Fibroblast of lung (primary cell): ENCODE data around the gene QSOX1. TPM values are rescaled to one million over a fixed set of nuclear protein-coding genes. Genes with fewer than 3 reads are reported as not detected.
A peak's percentile ranks its signal among the peaks of the same experiment; 100 is the strongest.

Source experiments
- DNase-seq, 2 donors: peaks; one replicate each; pipeline versions ENCODE4 v3.0.0 to v3.0.0-alpha.2; 2010; ENCODE audit warnings: low read depth in 2 of 2
- H2AFZ ChIP-seq: 2 replicates; pipeline ENCODE4 v1.5.1; 2012; ENCODE audit warnings: low read length, control low read depth, inconsistent platforms
- H3K27ac ChIP-seq: 2 replicates; pipeline ENCODE4 v1.5.1; 2011; ENCODE audit warnings: low read length, control low read depth; ENCODE audit not compliant: insufficient read depth
- H3K27me3 ChIP-seq: 2 replicates; pipeline ENCODE4 v1.5.1; 2011; ENCODE audit warnings: mild to moderate bottlenecking, low read length; ENCODE audit not compliant: control insufficient read depth, insufficient read depth
- H3K36me3 ChIP-seq: 2 replicates; pipeline ENCODE4 v1.5.1; 2011; ENCODE audit warnings: low read length; ENCODE audit not compliant: control insufficient read depth, insufficient read depth
- H3K4me1 ChIP-seq: 2 replicates; pipeline ENCODE4 v1.5.1; 2011; ENCODE audit warnings: low read length; ENCODE audit not compliant: control insufficient read depth, insufficient read depth; ENCODE audit errors: extremely low read depth
- H3K4me2 ChIP-seq: 2 replicates; pipeline ENCODE4 v1.5.1; 2011; ENCODE audit warnings: low read length, control low read depth; ENCODE audit not compliant: insufficient read depth; ENCODE audit errors: extremely low read depth
- H3K4me3 ChIP-seq, 4 experiments: fragments of 200-600 bp in 1 of 4; sonication (generic) in 1 of 4; replicated peaks in 1 of 4; 2 replicates each; pipeline ENCODE4 v1.5.1; 2011 to 2016; ENCODE audit warnings: low read length in 4 of 4, low read depth in 3 of 4, mild to moderate bottlenecking in 3 of 4, control low read depth in 2 of 4, inconsistent platforms in 1 of 4, mixed read lengths in 1 of 4; ENCODE audit not compliant: insufficient read depth in 1 of 4; ENCODE audit errors: control extremely low read depth in 1 of 4
- H3K79me2 ChIP-seq: 2 replicates; pipeline ENCODE4 v1.5.1; 2012; ENCODE audit warnings: mild to moderate bottlenecking, low read length, inconsistent platforms; ENCODE audit not compliant: control insufficient read depth, insufficient read depth
- H3K9ac ChIP-seq: 2 replicates; pipeline ENCODE4 v1.5.1; 2011; ENCODE audit warnings: mild to moderate bottlenecking, low read length, control low read depth; ENCODE audit not compliant: insufficient read depth
- H3K9me3 ChIP-seq: 2 replicates; pipeline ENCODE4 v1.5.1; 2012; ENCODE audit warnings: low read depth, low read length; ENCODE audit not compliant: control insufficient read depth, insufficient read depth
- H4K20me1 ChIP-seq: 2 replicates; pipeline ENCODE4 v1.5.1; 2011; ENCODE audit warnings: low read length; ENCODE audit not compliant: control insufficient read depth, insufficient read depth; ENCODE audit errors: extremely low read depth
- CTCF ChIP-seq, 2 donors: IDR thresholded peaks in 1 of 2; conservative IDR thresholded peaks in 1 of 2; 1 replicate in 1 of 2; 2 replicates in 1 of 2; pipeline ENCODE4 v1.5.1; 2011 to 2012; ENCODE audit warnings: low read length in 2 of 2, control low read depth in 1 of 2, inconsistent platforms in 1 of 2, low read depth in 1 of 2, mild to moderate bottlenecking in 1 of 2
- EZH2 ChIP-seq: IDR thresholded peaks from 2 replicates; pipeline ENCODE4 v1.5.1; 2012; ENCODE audit warnings: low read length, control low read depth, mild to moderate bottlenecking; ENCODE audit errors: missing control alignments
- polyA plus RNA-seq, 2 donors: library from polyadenylated mRNA; depleted of rRNA in 1 of 2; stranded (reverse) in 1 of 2; unstranded in 1 of 2; fragments of >200 nt; gene quantifications; 2 replicates each; pipeline ENCODE4 v1.2.1, GENCODE V29; 2011 to 2012; ENCODE audit warnings: missing spikeins in 1 of 2
- total RNA-seq: library from RNA; depleted of rRNA; stranded (reverse); fragments of >200 nt; gene quantifications from 2 replicates; pipeline ENCODE4 v1.2.1, GENCODE V29; 2014

Gene QSOX1
- total and polyA plus RNA-seq, 2 donors (not counting 1 experiment from before 2014, with no cell fraction given), result 799 to 1,312 TPM

GRCh38 chr1:180241716-180242544 is 87.3 kb downstream of the QSOX1 start:
- H3K4me1 ChIP-seq, result no peaks in the 10 kb centered on the region
- no peak overlapping the region for H3K27ac ChIP-seq
- no peaks in the 10 kb centered on the region for H4K20me1 ChIP-seq
- TF ChIP-seq EZH2 (no peak), CTCF (conservative IDR thresholded peaks at IDR 0.05 in 1 of 2, IDR thresholded peaks at IDR 0.05 in 1 of 2; ENCODE audit: low read depth in 1 of 2, low read length in 2 of 2) (no peak)
- no peak overlapping the region for H3K9ac ChIP-seq
- H3K9me3 ChIP-seq, result no peaks in the 10 kb centered on the region
- no peak overlapping the region for H2AFZ ChIP-seq
- DNase-seq, result peak in 1 of 2 donors; percentile 20
- H3K4me3 ChIP-seq, result no peak overlapping the region
- peaks cover 36% of the 10 kb centered on the region for H3K27me3 ChIP-seq
- H3K36me3 ChIP-seq, result no peaks in the 10 kb centered on the region
- H3K4me2 ChIP-seq, result no peak overlapping the region
- H3K79me2 ChIP-seq, result no peaks in the 10 kb centered on the region

GRCh38 chr1:180243517-180244221 is 89.0 kb downstream of the QSOX1 start:
- no peak overlapping the region for H3K4me2 ChIP-seq
- no peak overlapping the region for H3K4me3 ChIP-seq
- peaks cover 23% of the 10 kb centered on the region for H3K27me3 ChIP-seq
- no peak overlapping the region for H3K9ac ChIP-seq
- no peak overlapping the region for H2AFZ ChIP-seq
- H3K9me3 ChIP-seq, result no peaks in the 10 kb centered on the region
- H4K20me1 ChIP-seq, result no peaks in the 10 kb centered on the region
- no peaks in the 10 kb centered on the region for H3K79me2 ChIP-seq
- H3K4me1 ChIP-seq, result no peaks in the 10 kb centered on the region
- no peak for TF ChIP-seq EZH2
- no peak for TF ChIP-seq CTCF (conservative IDR thresholded peaks at IDR 0.05 in 1 of 2, IDR thresholded peaks at IDR 0.05 in 1 of 2; ENCODE audit: low read depth in 1 of 2, low read length in 2 of 2)
- no peak for DNase-seq
- H3K36me3 ChIP-seq, result no peaks in the 10 kb centered on the region
- H3K27ac ChIP-seq, result no peak overlapping the region

GRCh38 chr1:180244840-180245239 is 90.2 kb downstream of the QSOX1 start:
- Histone ChIP-seq H4K20me1 (no peaks in the 10 kb centered on the region), H3K79me2 (no peaks in the 10 kb centered on the region)
- DNase-seq, result no peak

More at GRCh38 chr1:180244840-180245239, 90.2 kb downstream of the QSOX1 start:
- Histone ChIP-seq H3K27ac (no peak overlapping the region), H3K36me3 (no peaks in the 10 kb centered on the region), H3K4me2 (no peak overlapping the region), H3K4me3 (no peak overlapping the region), H3K9me3 (no peaks in the 10 kb centered on the region), H3K4me1 (no peaks in the 10 kb centered on the region), H3K27me3 (peaks cover 14% of the 10 kb centered on the region), H2AFZ (no peak overlapping the region), H3K9ac (no peak overlapping the region)
- TF ChIP-seq EZH2 (no peak), CTCF (conservative IDR thresholded peaks at IDR 0.05 in 1 of 2, IDR thresholded peaks at IDR 0.05 in 1 of 2; ENCODE audit: low read depth in 1 of 2, low read length in 2 of 2) (no peak)
